Keratinocyte (primary cell): ENCODE measurements around the gene PPY. TPM values are rescaled to one million over a fixed set of nuclear protein-coding genes. Genes with fewer than 3 reads are reported as not detected.
"Not testable (repeated sequence)": the region's sequence is repeated elsewhere in the genome, so short reads cannot be mapped to it uniquely, and the experiment has no call there.

Source experiments
- DNase-seq: peaks from one replicate; pipeline ENCODE4 v3.0.0-alpha.2; 2011; ENCODE audit warnings: low read depth, missing footprints, low spot score
- FAIRE-seq: peaks from 2 replicates; lab custom pipeline; 2011; peaks lifted over from hg19 to GRCh38; lab: Jason Lieb, UNC
- H2AFZ ChIP-seq: 2 replicates; pipeline ENCODE4 v1.6.0; 2012; ENCODE audit warnings: low read length, control low read depth, inconsistent platforms; ENCODE audit not compliant: control insufficient read depth
- H3K27ac ChIP-seq: 2 replicates; pipeline ENCODE4 v1.5.1; 2011; ENCODE audit warnings: low read length; ENCODE audit not compliant: control insufficient read depth, insufficient read depth
- H3K27me3 ChIP-seq: 3 replicates; pipeline ENCODE4 v1.6.0; 2011; ENCODE audit warnings: low read length; ENCODE audit not compliant: control insufficient read depth, insufficient read depth; ENCODE audit errors: extremely low read depth
- H3K36me3 ChIP-seq, 2 experiments: 2 replicates in 1 of 2; 3 replicates in 1 of 2; pipeline ENCODE4 v1.5.1; 2011; ENCODE audit warnings: low read length in 2 of 2, mild to moderate bottlenecking in 1 of 2; ENCODE audit not compliant: control insufficient read depth in 2 of 2, insufficient read depth in 2 of 2; ENCODE audit errors: extremely low read depth in 1 of 2
- H3K4me1 ChIP-seq: 3 replicates; pipeline ENCODE4 v1.5.1; 2011; ENCODE audit warnings: low read length; ENCODE audit not compliant: control insufficient read depth, insufficient read depth; ENCODE audit errors: extremely low read depth
- H3K4me2 ChIP-seq: 3 replicates; pipeline ENCODE4 v1.6.0; 2011; ENCODE audit warnings: low read depth, low read length; ENCODE audit not compliant: control insufficient read depth, insufficient read depth; ENCODE audit errors: extremely low read depth
- H3K4me3 ChIP-seq, 3 experiments: fragments of 200-600 bp in 1 of 3; sonication (generic) in 1 of 3; 2 replicates in 2 of 3; 3 replicates in 1 of 3; pipeline ENCODE4 v1.5.1; 2011 to 2016; ENCODE audit warnings: low read length in 3 of 3, mild to moderate bottlenecking in 3 of 3, control low read depth in 2 of 3, inconsistent platforms in 1 of 3, low read depth in 1 of 3, mixed read lengths in 1 of 3, mixed run types in 1 of 3, moderate library complexity in 1 of 3; ENCODE audit not compliant: control insufficient read depth in 2 of 3, insufficient read depth in 2 of 3; ENCODE audit errors: extremely low read depth in 1 of 3
- H3K79me2 ChIP-seq: 2 replicates; pipeline ENCODE4 v1.6.0; 2012; ENCODE audit warnings: low read length; ENCODE audit not compliant: control insufficient read depth, insufficient read depth
- H3K9ac ChIP-seq: 3 replicates; pipeline ENCODE4 v1.6.0; 2011; ENCODE audit warnings: low read length; ENCODE audit not compliant: control insufficient read depth, insufficient read depth; ENCODE audit errors: extremely low read depth
- H3K9me1 ChIP-seq: 3 replicates; pipeline ENCODE4 v1.6.0; 2011; ENCODE audit warnings: low read length; ENCODE audit not compliant: control insufficient read depth, insufficient read depth; ENCODE audit errors: extremely low read depth
- H3K9me3 ChIP-seq: 2 replicates; pipeline ENCODE4 v1.5.1; 2012; ENCODE audit warnings: low read depth, low read length; ENCODE audit not compliant: control insufficient read depth
- H4K20me1 ChIP-seq: 3 replicates; pipeline ENCODE4 v1.6.0; 2011; ENCODE audit warnings: low read length; ENCODE audit not compliant: control insufficient read depth, insufficient read depth; ENCODE audit errors: extremely low read depth
- EZH2 ChIP-seq: IDR thresholded peaks from one replicate; pipeline ENCODE4 v1.6.1; 2012; ENCODE audit warnings: inconsistent platforms, mild to moderate bottlenecking, low read length, moderate library complexity
- dilution Hi-C: fragments of 300-500 bp; cut with MboI; formaldehyde crosslinking; loops from one replicate; pipeline ENCODE4 v1.7.0; 2020; ENCODE audit warnings: low sequenced_read_pairs; ENCODE audit not compliant: extremely low pct_ligation_motif_present
- polyA plus RNA-seq, 5 experiments: library from polyadenylated mRNA; depleted of rRNA in 3 of 5; stranded (reverse) in 3 of 5; stranded (forward) in 1 of 5; unstranded in 1 of 5; fragments of >200 nt; gene quantifications; 1 replicate in 1 of 5; 2 replicates in 3 of 5; 3 replicates in 1 of 5; pipeline versions ENCODE4 v1.2.1 to v1.2.3, GENCODE V29; 2011 to 2012; ENCODE audit warnings: missing spikeins in 2 of 5, low read depth in 1 of 5, low replicate concordance in 1 of 5
- TF ChIP-seq, protein P1 (sequence below), 3 experiments: IDR thresholded peaks in 1 of 3; conservative IDR thresholded peaks in 1 of 3; optimal IDR thresholded peaks in 1 of 3; 2 replicates in 2 of 3; 3 replicates in 1 of 3; pipeline versions ENCODE3 to v1.5.1; 2011; ENCODE audit warnings: low read length in 3 of 3, mild to moderate bottlenecking in 3 of 3, moderate library complexity in 2 of 3, control low read depth in 1 of 3, inconsistent platforms in 1 of 3; ENCODE audit not compliant: insufficient read depth in 2 of 3; ENCODE audit errors: extremely low read depth in 1 of 3

Gene PPY
- polyA plus RNA-seq, 1 donor (not counting 4 experiments of a cell fraction or from before 2014, with no cell fraction given): not detected

DNA sequence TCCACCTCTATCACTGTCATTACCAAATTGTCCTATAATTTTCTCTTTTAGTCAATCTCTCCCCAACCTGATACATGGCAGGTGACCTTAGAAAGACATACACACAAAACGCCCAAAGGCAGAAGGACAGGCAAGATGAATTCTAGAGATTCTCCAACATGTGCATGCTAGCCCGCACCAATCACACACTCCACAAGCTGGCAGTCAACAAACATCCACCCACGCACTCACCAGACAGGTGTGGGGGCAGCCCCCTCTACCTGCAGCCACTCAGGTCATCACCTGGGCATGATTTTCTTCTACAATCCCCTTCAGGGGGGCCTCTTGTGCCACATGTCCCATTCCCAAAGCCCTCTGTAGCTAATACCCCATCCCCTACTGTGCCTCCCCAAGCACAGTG is 44.4 kb downstream of the PPY start:
- Histone ChIP-seq H4K20me1 (no peaks in the 10 kb centered on the region), H3K9ac (no peak overlapping the region), H3K27ac (no peak overlapping the region), H3K4me1 (peaks cover 14% of the 10 kb centered on the region), H3K9me1 (no peaks in the 10 kb centered on the region), H3K4me3 (no peak overlapping the region), H3K9me3 (no peaks in the 10 kb centered on the region), H2AFZ (no peak overlapping the region), H3K79me2 (no peaks in the 10 kb centered on the region), H3K4me2 (no peak overlapping the region), H3K36me3 (no peaks in the 10 kb centered on the region), H3K27me3 (peaks cover 21% of the 10 kb centered on the region)
- no peak for FAIRE-seq
- dilution Hi-C loops: no loop called here
- TF ChIP-seq, protein P1, sequence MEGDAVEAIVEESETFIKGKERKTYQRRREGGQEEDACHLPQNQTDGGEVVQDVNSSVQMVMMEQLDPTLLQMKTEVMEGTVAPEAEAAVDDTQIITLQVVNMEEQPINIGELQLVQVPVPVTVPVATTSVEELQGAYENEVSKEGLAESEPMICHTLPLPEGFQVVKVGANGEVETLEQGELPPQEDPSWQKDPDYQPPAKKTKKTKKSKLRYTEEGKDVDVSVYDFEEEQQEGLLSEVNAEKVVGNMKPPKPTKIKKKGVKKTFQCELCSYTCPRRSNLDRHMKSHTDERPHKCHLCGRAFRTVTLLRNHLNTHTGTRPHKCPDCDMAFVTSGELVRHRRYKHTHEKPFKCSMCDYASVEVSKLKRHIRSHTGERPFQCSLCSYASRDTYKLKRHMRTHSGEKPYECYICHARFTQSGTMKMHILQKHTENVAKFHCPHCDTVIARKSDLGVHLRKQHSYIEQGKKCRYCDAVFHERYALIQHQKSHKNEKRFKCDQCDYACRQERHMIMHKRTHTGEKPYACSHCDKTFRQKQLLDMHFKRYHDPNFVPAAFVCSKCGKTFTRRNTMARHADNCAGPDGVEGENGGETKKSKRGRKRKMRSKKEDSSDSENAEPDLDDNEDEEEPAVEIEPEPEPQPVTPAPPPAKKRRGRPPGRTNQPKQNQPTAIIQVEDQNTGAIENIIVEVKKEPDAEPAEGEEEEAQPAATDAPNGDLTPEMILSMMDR (optimal IDR thresholded peaks at IDR 0.05 in 1 of 3, IDR thresholded peaks at IDR 0.05 in 1 of 3, conservative IDR thresholded peaks at IDR 0.05 in 1 of 3; ENCODE audit: extremely low read depth in 1 of 3, insufficient read depth in 2 of 3, low read length in 3 of 3): peak in 1 of 3 experiments; percentile 22
- TF ChIP-seq EZH2: no peak
- DNase-seq: no peak

DNA sequence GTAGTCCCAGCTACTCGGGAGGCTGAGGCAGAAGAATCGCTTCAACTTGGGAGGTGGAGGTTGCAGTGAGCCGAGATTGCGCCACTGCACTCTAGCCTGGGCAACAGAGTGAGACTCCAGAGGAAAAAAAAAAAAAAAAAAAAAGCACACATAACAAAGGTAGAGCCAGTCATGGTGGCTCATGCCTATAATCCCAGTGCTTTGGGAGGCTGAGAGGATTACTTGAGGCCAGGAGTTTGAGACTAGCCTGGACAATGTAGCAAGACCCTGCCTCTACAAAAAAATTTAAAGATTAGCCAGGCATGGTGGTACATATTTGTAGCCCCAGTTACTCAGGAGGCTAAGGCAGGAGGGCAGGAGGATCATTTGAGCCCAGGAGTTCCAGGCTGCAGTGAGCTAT is 47.8 kb downstream of the PPY start:
- H3K27ac ChIP-seq, H3K4me3 ChIP-seq, FAIRE-seq, H3K36me3 ChIP-seq, H3K9ac ChIP-seq, H3K9me1 ChIP-seq, H3K4me2 ChIP-seq, H2AFZ ChIP-seq, DNase-seq, H3K79me2 ChIP-seq, dilution Hi-C loops, H3K4me1 ChIP-seq, H4K20me1 ChIP-seq, H3K9me3 ChIP-seq: not testable (repeated sequence)
- peaks cover 13% of the 10 kb centered on the region for H3K27me3 ChIP-seq

DNA sequence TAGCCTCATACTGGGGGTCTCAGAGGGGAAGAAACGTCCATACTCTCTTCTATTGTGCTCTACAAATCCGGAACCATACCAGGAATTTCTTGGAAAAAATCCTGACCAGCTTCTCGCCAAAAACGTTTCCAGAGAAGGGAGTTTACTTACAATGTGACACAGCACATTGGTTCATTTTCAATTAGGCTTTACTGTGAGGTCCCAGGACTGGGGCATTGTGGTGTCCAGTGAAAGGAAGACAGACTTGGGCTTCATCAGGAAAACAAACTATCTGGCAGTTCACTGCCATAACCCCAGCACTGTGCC is 49.7 kb downstream of the PPY start:
- peaks cover 1% of the 10 kb centered on the region for H3K4me1 ChIP-seq
- TF ChIP-seq EZH2: no peak
- TF ChIP-seq, protein P1 (optimal IDR thresholded peaks at IDR 0.05 in 1 of 3, IDR thresholded peaks at IDR 0.05 in 1 of 3, conservative IDR thresholded peaks at IDR 0.05 in 1 of 3; ENCODE audit: extremely low read depth in 1 of 3, insufficient read depth in 2 of 3, low read length in 3 of 3): no peak
- dilution Hi-C loops: no loop called here
- no peak overlapping the region for H3K27ac ChIP-seq
- H3K9me1 ChIP-seq: no peaks in the 10 kb centered on the region
- H3K27me3 ChIP-seq: peaks cover 13% of the 10 kb centered on the region
- H3K9ac ChIP-seq: no peak overlapping the region
- H3K9me3 ChIP-seq: no peaks in the 10 kb centered on the region
- no peaks in the 10 kb centered on the region for H3K79me2 ChIP-seq
- DNase-seq (no peak), FAIRE-seq (no peak)
- no peak overlapping the region for H3K4me3 ChIP-seq
- H3K36me3 ChIP-seq: no peaks in the 10 kb centered on the region
- H3K4me2 ChIP-seq: no peak overlapping the region
- H2AFZ ChIP-seq: no peak overlapping the region
- no peaks in the 10 kb centered on the region for H4K20me1 ChIP-seq
